Measurements from ENCODE around the gene COG4.

Gene COG4

GRCh38 chr16:70470141-70470926, 53.0 kb downstream of the COG4 start:
- no peak overlapping the region for H3K4me3 ChIP-seq (replicated peaks; ENCODE audit: low read depth, low read length)
- no peak for TF ChIP-seq CTCF (IDR thresholded peaks at IDR 0.05; ENCODE audit: low read length, missing control alignments)
- no peak for DNase-seq (ENCODE audit: low read depth)

- H3K4me3 ChIP-seq (replicated peaks; ENCODE audit: low read depth, low read length) = no peak overlapping the region
- no peak for TF ChIP-seq CTCF (IDR thresholded peaks at IDR 0.05; ENCODE audit: low read length, missing control alignments)
Measured at GRCh38 chr16:70468776-70469525, 54.4 kb downstream of the COG4 start.

GRCh38 chr16:70467608-70468007, 55.7 kb downstream of the COG4 start:
- no peak overlapping the region for H3K4me3 ChIP-seq (replicated peaks; ENCODE audit: low read depth, low read length)
- TF ChIP-seq CTCF (IDR thresholded peaks at IDR 0.05; ENCODE audit: low read length, missing control alignments) = no peak

More at GRCh38 chr16:70468776-70469525, 54.4 kb downstream of the COG4 start:
- DNase-seq (ENCODE audit: low read depth) = no peak

GRCh38 chr16:70467113-70467512, 56.2 kb downstream of the COG4 start:
- no peak for TF ChIP-seq CTCF (IDR thresholded peaks at IDR 0.05; ENCODE audit: low read length, missing control alignments)
- no peak for DNase-seq (ENCODE audit: low read depth)
- H3K4me3 ChIP-seq (replicated peaks; ENCODE audit: low read depth, low read length) = no peak overlapping the region

More at GRCh38 chr16:70467608-70468007, 55.7 kb downstream of the COG4 start:
- DNase-seq (ENCODE audit: low read depth) = no peak

GRCh38 chr16:70466805-70467076, 56.6 kb downstream of the COG4 start:
- TF ChIP-seq CTCF (IDR thresholded peaks at IDR 0.05; ENCODE audit: low read length, missing control alignments) = no peak
- no peak overlapping the region for H3K4me3 ChIP-seq (replicated peaks; ENCODE audit: low read depth, low read length)
- DNase-seq (ENCODE audit: low read depth) = no peak

- TF ChIP-seq CTCF (IDR thresholded peaks at IDR 0.05; ENCODE audit: low read length, missing control alignments) = no peak
- H3K4me3 ChIP-seq (replicated peaks; ENCODE audit: low read depth, low read length) = no peak overlapping the region
- no peak for DNase-seq (ENCODE audit: low read depth)
Measured at GRCh38 chr16:70465999-70466804, 57.2 kb downstream of the COG4 start.
